ENCODE measurements around the gene DLG5.

The DLG5 gene

GRCh38 chr10:77892021-77892739 is 34.4 kb downstream of the DLG5 start:
- no peak for DNase-seq (ENCODE audit: low spot score)

GRCh38 chr10:77890097-77890496 is 36.5 kb downstream of the DLG5 start:
- DNase-seq (ENCODE audit: low spot score): no peak

GRCh38 chr10:77889277-77889903 is 37.2 kb downstream of the DLG5 start:
- DNase-seq (ENCODE audit: low spot score): no peak

- no peak for DNase-seq (ENCODE audit: low spot score)
These were observed 38.2 kb downstream of the DLG5 start for GRCh38 chr10:77888356-77888703.

- DNase-seq (ENCODE audit: low spot score): no peak
These were observed 38.8 kb downstream of the DLG5 start for GRCh38 chr10:77887631-77888355.

GRCh38 chr10:77886795-77887355 is 39.7 kb downstream of the DLG5 start:
- no peak for DNase-seq (ENCODE audit: low spot score)

- no peak for DNase-seq (ENCODE audit: low spot score)
These were observed 42.4 kb downstream of the DLG5 start for GRCh38 chr10:77884181-77884580.

- DNase-seq (ENCODE audit: low spot score): no peak
These were observed 44.9 kb downstream of the DLG5 start for GRCh38 chr10:77881636-77882035.

- no peak for DNase-seq (ENCODE audit: low spot score)
These were observed 45.3 kb downstream of the DLG5 start for GRCh38 chr10:77881222-77881621.

GRCh38 chr10:77879710-77880109 is 46.8 kb downstream of the DLG5 start:
- DNase-seq (ENCODE audit: low spot score): no peak

- DNase-seq (ENCODE audit: low spot score): no peak
These were observed 47.5 kb downstream of the DLG5 start for GRCh38 chr10:77879065-77879464.

GRCh38 chr10:77877441-77878344 is 48.9 kb downstream of the DLG5 start:
- DNase-seq (ENCODE audit: low spot score): no peak

GRCh38 chr10:77875730-77876129 is 50.8 kb downstream of the DLG5 start:
- DNase-seq (ENCODE audit: low spot score): no peak

- no peak for DNase-seq (ENCODE audit: low spot score)
These were observed 51.7 kb downstream of the DLG5 start for GRCh38 chr10:77874872-77875271.

GRCh38 chr10:77873536-77874380 is 52.8 kb downstream of the DLG5 start:
- DNase-seq (ENCODE audit: low spot score): no peak

- no peak for DNase-seq (ENCODE audit: low spot score)
These were observed 53.5 kb downstream of the DLG5 start for GRCh38 chr10:77872947-77873535.

GRCh38 chr10:77872151-77872946 is 54.2 kb downstream of the DLG5 start:
- DNase-seq (ENCODE audit: low spot score): no peak

- DNase-seq (ENCODE audit: low spot score): no peak
These were observed 56.7 kb downstream of the DLG5 start for GRCh38 chr10:77869626-77870420.

GRCh38 chr10:77868523-77868922 is 58.0 kb downstream of the DLG5 start:
- no peak for DNase-seq (ENCODE audit: low spot score)

All from hematopoietic multipotent progenitor cell treated with erythropoietin and hydrocortisone succinate and interleukin-3 and kit ligand, for 15 days (in vitro differentiated cells).